Hematopoietic multipotent progenitor cell (in vitro differentiated cells): Measurements from ENCODE around the gene AK5. TPM values are rescaled to one million over a fixed set of nuclear protein-coding genes. Genes with fewer than 3 reads are reported as not detected.

ENCODE experiments used
- DNase-seq, 3 donors: peaks; one replicate each; pipeline ENCODE4 v3.0.0-alpha.2; 2011 to 2015; ENCODE audit warnings: low read depth in 2 of 3, low spot score in 2 of 3
- total RNA-seq: library from RNA; depleted of rRNA; stranded (reverse); fragments of >200 nt; gene quantifications from one replicate; pipeline ENCODE4 v1.2.3, GENCODE V29; 2012

AK5 gene
- total RNA-seq, 1 donor = 0.54 TPM

GRCh38 chr1:77430966-77431690, 149.3 kb downstream of the AK5 start:
- DNase-seq = peak in 2 of 3 donors; percentile 19 to 57

GRCh38 chr1:77433934-77434333, 152.1 kb downstream of the AK5 start:
- DNase-seq = no peak

- peak in 2 of 3 donors; percentile 17 to 74 for DNase-seq
Observed at GRCh38 chr1:77434967-77435366, 153.1 kb downstream of the AK5 start.

- DNase-seq = no peak
Observed at GRCh38 chr1:77438236-77438913, 156.6 kb downstream of the AK5 start.

- DNase-seq = no peak
Observed at GRCh38 chr1:77446841-77447555, 165.2 kb downstream of the AK5 start.

- DNase-seq = no peak
Observed at GRCh38 chr1:77447669-77448068, 165.8 kb downstream of the AK5 start.

GRCh38 chr1:77459881-77460280, 178.1 kb downstream of the AK5 start:
- no peak for DNase-seq

- no peak for DNase-seq
Observed at GRCh38 chr1:77461691-77462090, 179.9 kb downstream of the AK5 start.

GRCh38 chr1:77463216-77463615, 181.4 kb downstream of the AK5 start:
- no peak for DNase-seq

- DNase-seq = no peak
Observed at GRCh38 chr1:77465139-77465538, 183.3 kb downstream of the AK5 start.

- DNase-seq = no peak
Observed at GRCh38 chr1:77465922-77466321, 184.1 kb downstream of the AK5 start.

- no peak for DNase-seq
Observed at GRCh38 chr1:77467021-77467595, 185.3 kb downstream of the AK5 start.

GRCh38 chr1:77467741-77468140, 185.9 kb downstream of the AK5 start:
- DNase-seq = no peak

GRCh38 chr1:77468257-77468948, 186.6 kb downstream of the AK5 start:
- no peak for DNase-seq

GRCh38 chr1:77468949-77469710, 187.3 kb downstream of the AK5 start:
- DNase-seq = no peak

GRCh38 chr1:77471691-77472090, 189.9 kb downstream of the AK5 start:
- no peak for DNase-seq

- DNase-seq = no peak
Observed at GRCh38 chr1:77473690-77474089, 191.9 kb downstream of the AK5 start.

- no peak for DNase-seq
Observed at GRCh38 chr1:77475641-77476040, 193.8 kb downstream of the AK5 start.

GRCh38 chr1:77476475-77476874, 194.7 kb downstream of the AK5 start:
- DNase-seq = no peak

- DNase-seq = no peak
Observed at GRCh38 chr1:77484334-77484733, 202.5 kb downstream of the AK5 start.
